GF-D8 (cell line): Measurements from ENCODE around the gene KRTAP26-1.

Experiments
- DNase-seq: peaks from one replicate; lab custom pipeline; 2025; lab: John Stamatoyannopoulos, UW

The KRTAP26-1 gene

GRCh38 chr21:30320215-30320614 lies at the start of gene KRTAP26-1:
Gene KRTAP26-1 (minus strand): TSS chr21:30320315. CDS start chr21:30320035, 280 bp downstream.
- DNase-seq = no peak

- DNase-seq = no peak
Measured at GRCh38 chr21:30355906-30356305, 35.8 kb upstream of the KRTAP26-1 start.

- DNase-seq = no peak
Measured at GRCh38 chr21:30354308-30355005, 34.3 kb upstream of the KRTAP26-1 start.

GRCh38 chr21:30351534-30351933 lies 31.4 kb upstream of the KRTAP26-1 start:
- no peak for DNase-seq

- DNase-seq = no peak
Measured at GRCh38 chr21:30349572-30349971, 29.5 kb upstream of the KRTAP26-1 start.

GRCh38 chr21:30348506-30348905 lies 28.4 kb upstream of the KRTAP26-1 start, which contains the start of gene KRTAP23-1:
Gene KRTAP23-1 (minus strand): TSS chr21:30348606. CDS start chr21:30348606, 0 bp downstream.
- DNase-seq = no peak

GRCh38 chr21:30345014-30345413 lies 24.9 kb upstream of the KRTAP26-1 start:
- DNase-seq = no peak

GRCh38 chr21:30340714-30341573 lies 20.8 kb upstream of the KRTAP26-1 start:
- no peak for DNase-seq

GRCh38 chr21:30338717-30339116 lies 18.6 kb upstream of the KRTAP26-1 start:
- DNase-seq = no peak

- DNase-seq = no peak
Measured at GRCh38 chr21:30337772-30338171, 17.7 kb upstream of the KRTAP26-1 start.

GRCh38 chr21:30337276-30337744 lies 17.2 kb upstream of the KRTAP26-1 start, which contains the start of gene KRTAP27-1:
Gene KRTAP27-1 (minus strand): TSS chr21:30337694. CDS start chr21:30337668, 26 bp downstream.
- DNase-seq = no peak

GRCh38 chr21:30336596-30336995 lies 16.5 kb upstream of the KRTAP26-1 start:
- no peak for DNase-seq

GRCh38 chr21:30333736-30334135 lies 13.6 kb upstream of the KRTAP26-1 start:
- DNase-seq = no peak

GRCh38 chr21:30332681-30333080 lies 12.6 kb upstream of the KRTAP26-1 start:
- no peak for DNase-seq

- no peak for DNase-seq
Measured at GRCh38 chr21:30329203-30329875, 9.2 kb upstream of the KRTAP26-1 start.

- no peak for DNase-seq
Measured at GRCh38 chr21:30326390-30326789, 6.3 kb upstream of the KRTAP26-1 start.

GRCh38 chr21:30315701-30316100 lies 4.4 kb downstream of the KRTAP26-1 start:
- DNase-seq = no peak

GRCh38 chr21:30306884-30307283 lies 13.2 kb downstream of the KRTAP26-1 start:
- no peak for DNase-seq

- no peak for DNase-seq
Measured at GRCh38 chr21:30305136-30305535, 15.0 kb downstream of the KRTAP26-1 start.

- no peak for DNase-seq
Measured at GRCh38 chr21:30289215-30289614, 30.9 kb downstream of the KRTAP26-1 start, which contains the start of gene KRTAP25-1. Gene KRTAP25-1 (minus strand): TSS chr21:30289514. CDS start chr21:30289490, 24 bp downstream.

GRCh38 chr21:30282850-30283249 lies 37.3 kb downstream of the KRTAP26-1 start, which contains the start of gene KRTAP24-1:
Gene KRTAP24-1 (minus strand): TSS chr21:30282950. CDS start chr21:30282932, 18 bp downstream.
- DNase-seq = no peak

GRCh38 chr21:30271611-30272010 lies 48.5 kb downstream of the KRTAP26-1 start:
- no peak for DNase-seq
